Astrocyte (in vitro differentiated cells and primary cell): ENCODE measurements around the gene ZNF552.
"Not testable (repeated sequence)": the region's sequence is repeated elsewhere in the genome, so short reads cannot be mapped to it uniquely, and the experiment has no call there.

ENCODE experiments used
- CTCF ChIP-seq: IDR thresholded peaks from 2 replicates; pipeline ENCODE4 v1.5.1; 2011; ENCODE audit warnings: low read depth, mild to moderate bottlenecking, inconsistent platforms, low read length, moderate library complexity; ENCODE audit not compliant: insufficient read depth
- EZH2 ChIP-seq: IDR thresholded peaks from 2 replicates; pipeline ENCODE4 v1.6.1; 2012; ENCODE audit warnings: mild to moderate bottlenecking, low read length, inconsistent platforms; ENCODE audit not compliant: insufficient read depth

GRCh38 chr19:57838622-57839191 is 24.0 kb upstream of the ZNF552 start:
- not testable (repeated sequence) for TF ChIP-seq CTCF, EZH2
